GM18873 (cell line): ENCODE results near the gene CYP26C1.

ENCODE experiments used
- ATAC-seq: cut with Tn5 transposase; IDR thresholded peaks from one replicate; pipeline ENCODE4 v1.9.1; 2021; ENCODE audit warnings: mild to moderate bottlenecking, moderate library complexity, moderate number of reproducible peaks; ENCODE audit not compliant: unreplicated experiment, low FRiP score

Gene CYP26C1

GRCh38 chr10:93063144-93063976, 2.8 kb downstream of the CYP26C1 start:
- ATAC-seq: no peak

DNA sequence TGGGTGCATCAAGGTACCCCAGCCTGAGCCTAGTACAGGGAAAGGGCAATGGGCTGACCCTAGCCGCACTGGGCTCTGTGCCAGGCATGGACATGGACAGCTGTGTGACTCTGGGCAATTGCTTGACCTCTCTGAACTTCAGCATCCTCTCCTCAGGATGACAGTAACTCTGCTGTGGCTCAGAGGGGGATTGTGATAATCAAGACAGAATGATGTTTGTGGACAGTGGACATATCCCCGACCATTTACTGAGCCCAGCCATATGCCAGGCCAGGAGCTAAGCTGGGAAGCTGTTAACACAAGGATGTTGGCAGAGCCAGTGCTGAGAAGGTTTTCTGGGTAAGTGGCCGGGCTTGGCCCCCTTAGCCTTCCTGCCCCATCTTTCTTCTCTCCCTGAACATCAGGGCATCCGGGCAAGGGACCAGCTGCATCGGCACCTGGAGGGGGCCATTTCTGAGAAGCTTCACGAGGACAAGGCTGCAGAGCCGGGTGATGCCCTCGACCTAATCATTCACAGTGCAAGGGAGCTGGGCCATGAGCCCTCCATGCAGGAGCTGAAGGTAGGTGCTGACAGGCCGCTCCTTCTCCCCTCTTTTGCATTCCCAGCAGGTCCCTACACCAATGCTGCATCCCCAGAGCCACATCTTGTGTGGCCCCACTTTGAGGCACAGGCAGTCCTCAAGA, 3.5 kb downstream of the CYP26C1 start:
- ATAC-seq: no peak

DNA sequence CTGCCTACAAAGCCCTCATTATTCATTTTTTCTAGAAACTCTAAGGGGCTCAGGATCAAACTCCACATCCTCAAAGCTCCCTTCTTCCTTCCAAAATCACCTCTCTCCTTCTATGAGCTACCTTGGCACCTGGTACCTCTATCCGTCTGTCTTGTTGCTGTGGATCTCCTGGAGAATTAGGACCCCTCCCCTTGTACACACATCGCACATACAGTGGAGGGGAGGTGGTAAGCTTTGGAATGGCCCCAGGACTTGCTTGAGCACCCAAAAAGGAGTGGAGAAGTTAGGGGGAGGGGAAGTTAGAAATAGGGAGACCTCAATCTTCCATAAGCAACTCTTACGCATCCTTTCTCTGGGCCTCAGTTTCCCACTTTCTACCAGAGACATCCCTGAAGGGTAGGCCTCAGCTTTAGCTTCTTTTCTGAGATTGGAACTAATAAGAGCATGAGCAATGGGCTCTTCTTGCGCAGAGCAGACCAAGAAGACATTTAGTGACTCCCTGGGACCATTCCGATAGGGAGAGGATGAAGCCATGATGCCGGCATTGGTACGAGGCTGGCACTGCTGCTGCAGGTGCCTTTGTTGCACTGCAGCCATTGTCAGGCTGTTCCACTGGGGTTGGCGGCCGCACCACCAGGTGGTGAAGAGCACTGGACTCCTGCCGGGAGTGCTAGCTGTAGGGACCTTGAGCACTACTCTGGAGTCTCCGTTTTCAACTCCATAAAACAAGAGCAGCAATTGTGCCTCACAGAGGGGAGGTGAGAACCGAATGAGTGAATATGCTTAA, 4.5 kb downstream of the CYP26C1 start:
- ATAC-seq: no peak

GRCh38 chr10:93065675-93066543, 5.3 kb downstream of the CYP26C1 start:
- no peak for ATAC-seq

GRCh38 chr10:93066544-93066913, 5.9 kb downstream of the CYP26C1 start:
- no peak for ATAC-seq

DNA sequence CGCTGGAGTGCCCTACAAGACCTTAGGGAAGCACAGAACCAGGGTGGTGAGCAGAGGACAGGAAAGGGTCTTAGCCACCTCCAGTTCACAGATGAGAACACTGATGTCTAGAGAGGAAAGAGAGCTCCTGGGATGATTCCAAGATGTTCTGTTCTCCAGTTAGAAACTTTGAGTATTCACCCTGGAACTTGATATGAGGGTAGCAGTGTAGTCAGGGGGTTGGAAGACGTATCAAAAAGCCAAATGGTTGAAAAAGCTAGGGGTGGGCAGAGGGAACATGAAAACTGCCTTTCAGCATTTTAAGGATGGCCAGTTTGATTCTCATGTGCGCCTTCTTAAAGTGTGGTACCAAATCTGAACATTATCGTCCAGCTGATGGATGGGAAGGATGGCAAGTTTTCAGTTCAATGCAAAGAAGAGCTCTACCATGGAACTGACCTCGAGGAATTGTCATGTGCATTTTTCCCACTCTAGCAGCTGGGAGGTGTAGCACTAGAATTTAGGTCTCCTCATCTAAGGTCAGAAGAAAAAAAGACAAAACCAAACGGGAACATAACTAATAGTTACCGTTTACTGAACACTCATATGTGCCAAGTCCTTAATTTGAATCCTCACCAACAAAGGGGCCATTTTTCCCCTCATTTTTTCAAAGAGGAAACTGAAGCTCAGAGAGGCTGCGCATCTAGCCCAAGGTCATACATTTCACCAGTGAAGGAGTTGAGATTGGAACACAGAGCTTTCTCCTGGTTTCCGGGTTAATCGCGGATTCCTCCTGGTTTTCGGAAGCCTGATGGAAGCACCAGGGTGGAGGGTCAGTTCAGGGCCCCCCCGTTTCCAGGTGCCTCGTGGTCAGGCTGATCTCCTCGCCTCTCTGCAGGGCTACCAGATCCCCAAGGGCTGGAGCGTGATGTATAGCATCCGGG, 7.1 kb downstream of the CYP26C1 start:
- no peak for ATAC-seq

GRCh38 chr10:93068411-93069244, 8.0 kb downstream of the CYP26C1 start:
- ATAC-seq: no peak

DNA sequence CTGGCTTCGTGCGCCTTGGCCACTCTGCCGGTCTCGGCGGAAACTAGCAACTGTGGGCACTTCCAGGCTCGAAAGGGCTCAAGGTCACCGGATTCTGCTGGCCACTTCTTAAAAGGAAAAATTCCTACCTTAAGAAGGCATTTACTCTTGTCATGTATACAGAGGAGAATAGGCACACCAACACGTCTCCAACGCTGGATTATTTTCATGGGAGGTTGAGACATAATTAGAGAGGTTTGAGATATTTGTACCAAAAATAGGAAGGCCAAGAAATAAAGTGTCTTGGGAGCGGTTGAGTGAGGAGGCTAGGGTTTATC, 8.6 kb downstream of the CYP26C1 start:
- ATAC-seq: no peak

DNA sequence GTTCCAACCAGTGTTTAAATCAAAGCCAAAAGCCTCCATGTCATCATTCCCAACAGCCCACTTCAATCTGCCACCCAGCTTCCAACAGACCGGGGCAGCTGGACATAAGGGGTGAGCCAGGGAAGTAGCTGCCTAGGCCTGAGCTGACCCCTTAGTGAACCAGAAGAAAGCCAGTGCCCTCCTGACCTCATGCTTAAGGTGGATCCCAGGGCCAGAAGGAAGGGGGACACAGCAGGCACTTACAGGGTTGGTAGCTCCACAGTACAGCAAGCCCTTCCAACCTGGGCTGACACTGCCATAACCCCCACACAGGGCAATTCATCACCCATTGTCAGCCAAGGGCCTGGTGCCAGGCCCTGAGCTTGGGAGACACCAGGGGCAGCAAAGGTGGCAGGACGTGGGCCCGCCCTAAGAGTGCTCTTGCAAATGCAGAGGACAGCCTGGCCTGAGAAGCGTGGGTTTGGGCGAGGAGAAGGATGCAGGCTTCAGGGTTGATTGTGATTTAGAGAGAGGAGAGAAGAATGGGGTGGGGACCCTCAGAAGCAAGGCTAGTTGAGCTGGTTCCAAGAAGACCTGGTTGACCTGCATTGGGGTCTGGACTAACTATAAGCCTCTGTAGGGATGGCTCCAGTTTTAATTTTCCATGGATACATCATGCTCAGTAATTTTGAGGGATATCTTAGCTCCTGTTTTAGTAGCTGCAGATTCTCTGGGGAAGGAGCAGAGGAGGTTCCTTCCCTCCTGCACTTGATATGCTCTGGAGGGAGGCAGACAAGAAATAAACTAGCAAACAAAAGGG, 10.0 kb downstream of the CYP26C1 start:
- no peak for ATAC-seq

DNA sequence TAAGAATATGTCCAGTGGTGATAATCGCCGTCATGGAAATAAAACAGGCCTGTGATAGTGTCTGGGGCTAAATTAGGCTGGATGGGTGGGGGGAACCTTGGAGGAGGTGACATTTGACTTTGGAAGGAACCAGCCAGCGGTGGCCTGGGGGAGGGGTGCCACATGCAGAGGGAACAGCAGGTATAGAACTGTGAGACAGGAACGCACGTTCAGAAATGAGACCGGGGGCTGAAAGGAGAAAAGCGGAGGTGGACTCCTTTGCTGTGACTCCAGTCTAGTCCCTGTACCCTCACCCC, 10.5 kb downstream of the CYP26C1 start:
- ATAC-seq: no peak

GRCh38 chr10:93071674-93072224, 11.2 kb downstream of the CYP26C1 start:
- no peak for ATAC-seq

DNA sequence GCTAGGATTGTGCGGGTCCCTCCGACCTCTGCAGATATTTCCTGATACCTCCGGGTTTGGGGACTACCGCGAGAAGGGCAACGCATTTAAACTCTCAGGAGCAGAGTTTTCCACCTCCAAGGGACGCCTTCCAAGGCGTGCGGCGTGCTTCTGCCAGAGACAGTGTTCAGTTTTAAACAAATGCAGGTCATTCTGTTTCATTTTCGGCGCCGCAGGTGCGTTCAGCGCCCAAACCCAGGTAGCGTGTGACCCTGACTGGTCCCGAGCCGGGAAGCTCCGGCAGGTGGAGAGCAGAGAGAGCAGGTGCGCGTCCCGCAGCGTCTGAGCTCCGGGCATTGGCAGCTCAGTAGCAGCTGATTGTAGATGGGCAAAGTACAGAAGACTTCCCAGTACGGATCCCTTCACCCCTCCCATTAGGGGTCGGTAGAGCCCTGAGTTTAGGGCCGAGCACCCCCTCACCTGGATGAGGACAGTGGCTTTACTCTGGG, 11.7 kb downstream of the CYP26C1 start:
- no peak for ATAC-seq

GRCh38 chr10:93072713-93073538, 12.3 kb downstream of the CYP26C1 start:
- ATAC-seq: no peak

- ATAC-seq: no peak
These were observed 13.0 kb downstream of the CYP26C1 start, which contains the start of gene CYP26A1 for GRCh38 chr10:93073539-93074146. CYP26A1 (plus strand) TSS chr10:93073893; CDS start chr10:93073935, 42 bp downstream.

DNA sequence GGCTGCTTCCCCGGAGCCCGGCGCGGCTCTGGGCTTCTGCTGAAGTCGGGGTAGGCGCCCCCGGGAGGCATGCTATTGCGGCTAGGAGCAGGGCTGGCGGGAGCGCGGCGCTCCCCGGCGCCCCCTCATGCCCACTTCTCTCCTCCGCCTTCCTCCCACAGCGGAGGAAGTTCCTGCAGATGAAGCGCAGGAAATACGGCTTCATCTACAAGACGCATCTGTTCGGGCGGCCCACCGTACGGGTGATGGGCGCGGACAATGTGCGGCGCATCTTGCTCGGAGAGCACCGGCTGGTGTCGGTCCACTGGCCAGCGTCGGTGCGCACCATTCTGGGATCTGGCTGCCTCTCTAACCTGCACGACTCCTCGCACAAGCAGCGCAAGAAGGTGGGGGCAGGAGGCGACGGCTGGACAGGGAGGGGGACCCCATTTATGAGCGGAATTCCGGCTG, 13.6 kb downstream of the CYP26C1 start:
- no peak for ATAC-seq
